WTC11 (cell line): ENCODE data around the gene HCFC1. TPM values are rescaled to one million over a fixed set of nuclear protein-coding genes. Genes with fewer than 3 reads are reported as not detected.

Source experiments
- ATAC-seq: fragments of 200-7000 bp; cut with Tn5 transposase; 2 replicates; pipeline ENCODE4 v1.10.0; 2021; ENCODE audit warnings: mild to moderate bottlenecking, moderate library complexity
- CTCF ChIA-PET: fragments of 300-600 bp; sonication (Branson Sonifier 250); formaldehyde crosslinking; loops from one replicate; lab custom pipeline; 2021; ENCODE audit warnings: antibody characterized with exemption; lab: Charles Lee
- POLR2A ChIA-PET: fragments of 350-600 bp; sonication (Branson Sonifier 250); formaldehyde crosslinking; loops from one replicate; lab custom pipeline; 2021; ENCODE audit warnings: antibody characterized with exemption; lab: Charles Lee
- DNase-seq: peaks from one replicate; pipeline ENCODE4 v3.0.0; 2021; ENCODE audit warnings: low spot score
- H3K27ac Mint-ChIP-seq: 2 replicates; pipeline ENCODE4 v1.8.0; 2021; ENCODE audit warnings: mixed read lengths
- H3K27me3 Mint-ChIP-seq: 2 replicates; pipeline ENCODE4 v1.8.0; 2021; ENCODE audit warnings: low read depth, mild to moderate bottlenecking, moderate library complexity, mixed read lengths
- H3K36me3 Mint-ChIP-seq: 2 replicates; pipeline ENCODE4 v1.8.0; 2021; ENCODE audit warnings: mixed read lengths
- H3K4me1 Mint-ChIP-seq: 2 replicates; pipeline ENCODE4 v1.8.0; 2022; ENCODE audit warnings: mixed read lengths
- H3K4me3 Mint-ChIP-seq: 2 replicates; pipeline ENCODE4 v1.8.0; 2021; ENCODE audit warnings: mild to moderate bottlenecking, moderate library complexity, mixed read lengths
- H3K9me3 Mint-ChIP-seq: 2 replicates; pipeline ENCODE4 v1.8.0; 2021; ENCODE audit warnings: mixed read lengths
- ARID4B ChIP-seq: sonication (generic); formaldehyde crosslinking; IDR thresholded peaks from 2 replicates; pipeline ENCODE4 v1.8.0; 2023; ENCODE audit warnings: missing genetic modification reagents, mild to moderate bottlenecking, borderline replicate concordance
- ATF3 ChIP-seq: sonication (generic); formaldehyde crosslinking; conservative IDR thresholded peaks from 2 replicates; pipeline ENCODE4 v1.8.1; 2022; ENCODE audit warnings: mild to moderate bottlenecking, missing genetic modification reagents
- E2F1 ChIP-seq: sonication (generic); formaldehyde crosslinking; IDR thresholded peaks from 2 replicates; pipeline ENCODE4 v1.8.0; 2022; ENCODE audit warnings: mild to moderate bottlenecking, missing genetic modification reagents
- ETV6 ChIP-seq: sonication (generic); formaldehyde crosslinking; IDR thresholded peaks from 2 replicates; pipeline ENCODE4 v1.8.1; 2022; ENCODE audit warnings: mild to moderate bottlenecking, missing genetic modification reagents
- FOXP1 ChIP-seq: sonication (generic); formaldehyde crosslinking; IDR thresholded peaks from 2 replicates; pipeline ENCODE4 v1.8.0; 2022; ENCODE audit warnings: missing genetic modification reagents, mild to moderate bottlenecking, moderate library complexity, borderline replicate concordance
- JAZF1 ChIP-seq: fragments of 250-450 bp; sonication (Bioruptor Pico); IDR thresholded peaks from 2 replicates; pipeline ENCODE4 v1.9.0; 2021; ENCODE audit warnings: moderate library complexity, mild to moderate bottlenecking, inconsistent platforms
- MLX ChIP-seq: sonication (generic); formaldehyde crosslinking; IDR thresholded peaks from 2 replicates; pipeline ENCODE4 v1.8.1; 2023; ENCODE audit warnings: mild to moderate bottlenecking, missing genetic modification reagents, moderate library complexity
- NFATC4 ChIP-seq: fragments of 250-450 bp; sonication (Bioruptor Pico); IDR thresholded peaks from 2 replicates; pipeline ENCODE4 v1.9.0; 2021; ENCODE audit warnings: mild to moderate bottlenecking
- NFE2L1 ChIP-seq: sonication (generic); formaldehyde crosslinking; IDR thresholded peaks from 2 replicates; pipeline ENCODE4 v1.8.1; 2023; ENCODE audit warnings: missing genetic modification reagents
- SMAD4 ChIP-seq: sonication (generic); formaldehyde crosslinking; IDR thresholded peaks from 2 replicates; pipeline ENCODE4 v1.8.0; 2022; ENCODE audit warnings: mild to moderate bottlenecking, missing genetic modification reagents
- TEAD1 ChIP-seq: sonication (generic); formaldehyde crosslinking; IDR thresholded peaks from 2 replicates; pipeline ENCODE4 v1.8.0; 2022; ENCODE audit warnings: mild to moderate bottlenecking, missing genetic modification reagents
- ZNF396 ChIP-seq: fragments of 250-450 bp; sonication (Bioruptor Pico); IDR thresholded peaks from 2 replicates; pipeline ENCODE4 v1.8.0; 2021; ENCODE audit warnings: mild to moderate bottlenecking, moderate library complexity, borderline replicate concordance
- ZNF512 ChIP-seq: sonication (generic); formaldehyde crosslinking; IDR thresholded peaks from 2 replicates; pipeline ENCODE4 v1.8.1; 2022; ENCODE audit warnings: missing genetic modification reagents, borderline replicate concordance
- total RNA-seq: library from RNA; stranded (reverse); gene quantifications from 3 replicates; pipeline ENCODE4 v1.2.3, GENCODE V29; 2021
- TF ChIP-seq, protein P1 (sequence below): fragments of 250-450 bp; sonication (Bioruptor Pico); IDR thresholded peaks from 2 replicates; pipeline ENCODE4 v1.9.0; 2021; ENCODE audit warnings: mild to moderate bottlenecking
- TF ChIP-seq, protein P2 (sequence below): sonication (generic); formaldehyde crosslinking; IDR thresholded peaks from 2 replicates; pipeline ENCODE4 v1.8.0; 2022; ENCODE audit warnings: mild to moderate bottlenecking, missing genetic modification reagents

Gene HCFC1
- total RNA-seq, 1 experiment from 2014 or later = 130 TPM

DNA sequence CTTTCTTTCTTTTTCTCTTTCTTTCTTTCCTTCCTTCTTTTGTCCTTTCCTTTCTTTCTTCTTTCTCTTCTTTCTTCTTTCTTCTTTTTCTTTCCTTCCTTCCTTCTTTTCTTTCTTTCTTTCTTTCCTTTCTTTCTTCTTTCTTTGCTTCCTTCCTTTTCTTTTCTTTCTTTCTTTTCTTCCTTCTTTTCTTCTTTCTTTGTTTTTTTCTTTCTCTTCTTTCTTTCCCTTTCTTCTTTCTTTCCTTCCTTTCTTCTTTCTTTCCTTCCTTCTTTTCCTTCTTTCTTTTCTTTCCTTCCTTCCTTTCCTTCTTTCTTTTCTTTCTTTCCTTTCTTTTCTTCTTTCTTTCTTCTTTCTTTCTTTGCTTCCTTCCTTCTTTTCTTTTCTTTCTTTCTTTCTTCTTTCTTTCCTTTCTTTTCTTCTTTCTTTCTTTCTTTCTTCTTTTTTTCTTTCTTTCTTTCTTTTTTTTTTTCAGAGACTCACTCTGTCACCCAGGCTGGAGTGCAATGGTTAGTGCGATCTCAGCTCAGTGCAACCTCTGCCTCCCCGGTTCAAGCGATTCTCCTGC, 19.5 kb upstream of the HCFC1 start (continued):
- TF ChIP-seq FOXP1 (no peak), ARID4B (CRISPR knock-in tag) (no peak), SMAD4 (CRISPR knock-in tag) (no peak), ETV6 (CRISPR knock-in tag) (no peak), ZNF512 (CRISPR knock-in tag) (no peak)
- TF ChIP-seq, protein P1, sequence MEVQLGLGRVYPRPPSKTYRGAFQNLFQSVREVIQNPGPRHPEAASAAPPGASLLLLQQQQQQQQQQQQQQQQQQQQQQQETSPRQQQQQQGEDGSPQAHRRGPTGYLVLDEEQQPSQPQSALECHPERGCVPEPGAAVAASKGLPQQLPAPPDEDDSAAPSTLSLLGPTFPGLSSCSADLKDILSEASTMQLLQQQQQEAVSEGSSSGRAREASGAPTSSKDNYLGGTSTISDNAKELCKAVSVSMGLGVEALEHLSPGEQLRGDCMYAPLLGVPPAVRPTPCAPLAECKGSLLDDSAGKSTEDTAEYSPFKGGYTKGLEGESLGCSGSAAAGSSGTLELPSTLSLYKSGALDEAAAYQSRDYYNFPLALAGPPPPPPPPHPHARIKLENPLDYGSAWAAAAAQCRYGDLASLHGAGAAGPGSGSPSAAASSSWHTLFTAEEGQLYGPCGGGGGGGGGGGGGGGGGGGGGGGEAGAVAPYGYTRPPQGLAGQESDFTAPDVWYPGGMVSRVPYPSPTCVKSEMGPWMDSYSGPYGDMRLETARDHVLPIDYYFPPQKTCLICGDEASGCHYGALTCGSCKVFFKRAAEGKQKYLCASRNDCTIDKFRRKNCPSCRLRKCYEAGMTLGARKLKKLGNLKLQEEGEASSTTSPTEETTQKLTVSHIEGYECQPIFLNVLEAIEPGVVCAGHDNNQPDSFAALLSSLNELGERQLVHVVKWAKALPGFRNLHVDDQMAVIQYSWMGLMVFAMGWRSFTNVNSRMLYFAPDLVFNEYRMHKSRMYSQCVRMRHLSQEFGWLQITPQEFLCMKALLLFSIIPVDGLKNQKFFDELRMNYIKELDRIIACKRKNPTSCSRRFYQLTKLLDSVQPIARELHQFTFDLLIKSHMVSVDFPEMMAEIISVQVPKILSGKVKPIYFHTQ (CRISPR knock-in tag) = no peak
- TF ChIP-seq, protein P2, sequence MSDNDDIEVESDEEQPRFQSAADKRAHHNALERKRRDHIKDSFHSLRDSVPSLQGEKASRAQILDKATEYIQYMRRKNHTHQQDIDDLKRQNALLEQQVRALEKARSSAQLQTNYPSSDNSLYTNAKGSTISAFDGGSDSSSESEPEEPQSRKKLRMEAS = no peak

- no peak for TF ChIP-seq NFATC4
- no peak for TF ChIP-seq ATF3 (CRISPR knock-in tag)
- TF ChIP-seq TEAD1 (CRISPR knock-in tag) = no peak
- CTCF ChIA-PET = no interaction called here
- H3K9me3 Mint-ChIP-seq = no peaks in the 10 kb centered on the region
- POLR2A ChIA-PET = no interaction called here
- H3K4me1 Mint-ChIP-seq = no peaks in the 10 kb centered on the region
- no peak overlapping the region for H3K27ac Mint-ChIP-seq
- no peaks in the 10 kb centered on the region for H3K36me3 Mint-ChIP-seq
- DNase-seq = no peak
- no peak overlapping the region for H3K4me3 Mint-ChIP-seq
- no peaks in the 10 kb centered on the region for H3K27me3 Mint-ChIP-seq
- no peak for ATAC-seq
Measured at GRCh38 chrX:153989973-153990655, 18.5 kb upstream of the HCFC1 start.

DNA sequence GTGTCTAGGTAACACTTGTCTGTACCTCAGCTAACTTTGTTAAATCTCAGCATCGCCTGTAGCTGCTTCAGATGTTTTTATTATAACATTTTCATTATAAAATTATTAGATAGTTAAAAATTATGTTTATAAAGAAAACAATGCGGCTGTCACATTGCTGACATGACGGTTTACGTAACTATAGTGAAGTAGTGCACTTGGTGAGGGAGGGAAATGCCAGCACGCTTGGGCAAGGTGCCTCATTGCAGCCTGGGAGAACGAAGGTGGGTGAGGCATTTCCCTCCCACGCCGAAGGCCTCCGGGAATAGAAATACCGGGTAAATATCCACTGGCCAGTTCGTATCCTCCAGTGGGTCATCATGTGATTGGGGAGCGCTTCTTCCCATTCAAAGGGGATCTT, 16.9 kb upstream of the HCFC1 start:
- Mint-ChIP-seq H3K36me3 (no peaks in the 10 kb centered on the region), H3K4me3 (no peak overlapping the region), H3K27ac (no peak overlapping the region), H3K27me3 (no peaks in the 10 kb centered on the region), H3K9me3 (no peaks in the 10 kb centered on the region), H3K4me1 (no peaks in the 10 kb centered on the region)
- ATAC-seq (no peak), DNase-seq (no peak)
- no peak for TF ChIP-seq NFE2L1 (CRISPR knock-in tag)
- no peak for TF ChIP-seq E2F1
- no peak for TF ChIP-seq JAZF1 (CRISPR knock-in tag)
- TF ChIP-seq MLX (CRISPR knock-in tag) = no peak
- no peak for TF ChIP-seq ZNF396 (CRISPR knock-in tag)
- POLR2A ChIA-PET = no interaction called here
- CTCF ChIA-PET = no interaction called here
